CD4-positive, alpha-beta T cell treated with Interleukin-15 for 1 hour (primary cell): ENCODE data around the gene KIAA1549.
"Not testable (repeated sequence)": the region's sequence is repeated elsewhere in the genome, so short reads cannot be mapped to it uniquely, and the experiment has no call there.

Experiments used
- DNase-seq: peaks from one replicate; pipeline ENCODE4 v3.0.0-alpha.2; 2020

Gene KIAA1549

GRCh38 chr7:138798836-138799235 is 182.4 kb downstream of the KIAA1549 start:
- DNase-seq, result no peak

GRCh38 chr7:138797715-138798320 is 183.4 kb downstream of the KIAA1549 start, which contains the start of the genes ATP6V0A4 and TMEM213:
ATP6V0A4 (minus strand) TSS chr7:138798196; CDS start chr7:138771247, 26,949 bp downstream.
TMEM213 (plus strand) TSS chr7:138797994; CDS start chr7:138798105, 111 bp downstream.
- DNase-seq, result no peak

DNA sequence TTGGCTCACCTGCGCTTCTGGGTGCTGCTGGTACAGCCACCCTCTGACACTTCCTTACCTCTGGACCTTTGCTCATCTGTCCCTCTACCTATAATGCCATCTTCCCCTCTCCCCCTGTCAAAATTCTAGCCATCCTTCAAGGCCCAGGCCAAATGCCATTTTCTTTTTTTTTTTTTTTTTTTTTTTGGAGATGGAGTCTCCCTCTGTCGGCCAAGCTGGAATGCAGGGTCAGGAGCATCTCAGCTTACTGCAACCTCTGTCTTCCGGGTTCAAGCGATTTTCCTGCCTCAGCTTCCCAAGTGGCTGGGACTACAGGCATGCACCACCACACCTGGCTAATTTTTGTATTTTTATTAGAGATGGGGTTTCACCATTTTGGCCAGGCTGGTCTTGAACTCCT is 184.1 kb downstream of the KIAA1549 start:
- DNase-seq, result not testable (repeated sequence)

GRCh38 chr7:138796038-138796615 is 185.1 kb downstream of the KIAA1549 start:
- DNase-seq, result no peak

DNA sequence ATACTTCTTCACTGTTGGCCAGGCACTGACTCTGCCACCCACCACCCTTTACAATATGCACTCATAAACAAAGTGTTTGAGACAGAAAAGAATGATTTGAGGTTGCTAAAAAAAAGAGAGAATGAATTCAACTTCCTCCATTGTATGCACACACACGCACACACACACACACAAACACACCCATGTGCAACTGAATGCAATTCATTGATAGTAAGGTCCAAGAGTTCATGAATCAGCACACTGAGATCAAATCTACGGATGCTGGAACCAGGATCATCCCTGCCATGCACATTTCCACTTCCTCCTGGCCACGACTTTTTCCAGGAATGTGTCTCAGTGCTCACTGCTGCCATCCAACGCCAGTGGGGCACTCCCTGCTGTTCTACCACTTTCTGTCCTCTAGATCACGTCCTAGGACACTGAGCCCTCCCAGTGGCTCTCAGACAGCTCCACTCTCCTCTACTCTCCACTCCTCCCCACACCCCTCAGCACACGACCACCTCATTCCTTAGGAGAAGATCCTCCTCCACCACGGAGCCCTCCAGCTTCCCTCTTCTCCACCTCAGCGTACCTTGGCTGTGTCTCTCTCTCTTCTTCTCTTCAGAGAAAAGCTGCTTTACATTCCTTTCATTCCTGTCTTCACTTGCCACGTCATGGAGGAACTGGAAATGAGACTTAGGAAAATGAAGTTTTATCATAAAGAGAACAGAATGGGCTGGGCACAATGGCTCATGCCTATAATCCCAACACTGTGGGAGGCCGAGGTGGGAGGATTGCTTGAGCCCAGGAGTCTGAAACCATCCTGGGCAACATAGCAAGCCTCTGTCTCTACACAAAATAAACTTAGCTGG is 195.4 kb downstream of the KIAA1549 start:
- no peak for DNase-seq

- DNase-seq, result no peak
Observed at GRCh38 chr7:138784692-138785091, 196.5 kb downstream of the KIAA1549 start.
